HL-60 (cell line): ENCODE results near the gene IQSEC1.

Source experiments
- TF ChIP-seq, protein P1 (sequence below): IDR thresholded peaks from one replicate; pipeline ENCODE4 v1.5.1; 2011; ENCODE audit warnings: low read length, control low read depth, inconsistent platforms; ENCODE audit not compliant: insufficient read depth
- TF ChIP-seq, protein P2 (sequence below): IDR thresholded peaks from 2 replicates; pipeline ENCODE4 v1.6.1; 2012; ENCODE audit warnings: low read depth; ENCODE audit not compliant: insufficient replicate concordance

DNA sequence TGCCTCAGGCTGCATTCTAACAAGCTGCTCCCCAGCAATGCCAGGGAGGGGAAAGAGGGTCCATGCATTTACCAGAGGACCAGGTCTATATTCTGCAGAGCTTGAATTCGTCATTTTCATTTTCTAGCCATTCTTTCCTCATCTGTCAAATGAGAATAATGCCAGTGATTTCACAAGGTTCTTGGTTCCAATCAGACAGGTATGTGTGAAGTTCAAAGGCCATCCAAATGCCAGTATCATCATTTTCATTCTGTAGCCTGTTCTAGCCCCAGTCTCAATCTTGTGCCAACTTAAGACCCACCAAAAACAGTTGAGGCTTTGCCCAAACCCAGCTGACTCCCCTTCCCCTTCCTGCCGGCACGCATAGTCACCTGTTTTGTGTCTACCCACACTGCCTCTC lies 112.7 kb downstream of the IQSEC1 start:
- TF ChIP-seq, protein P1, sequence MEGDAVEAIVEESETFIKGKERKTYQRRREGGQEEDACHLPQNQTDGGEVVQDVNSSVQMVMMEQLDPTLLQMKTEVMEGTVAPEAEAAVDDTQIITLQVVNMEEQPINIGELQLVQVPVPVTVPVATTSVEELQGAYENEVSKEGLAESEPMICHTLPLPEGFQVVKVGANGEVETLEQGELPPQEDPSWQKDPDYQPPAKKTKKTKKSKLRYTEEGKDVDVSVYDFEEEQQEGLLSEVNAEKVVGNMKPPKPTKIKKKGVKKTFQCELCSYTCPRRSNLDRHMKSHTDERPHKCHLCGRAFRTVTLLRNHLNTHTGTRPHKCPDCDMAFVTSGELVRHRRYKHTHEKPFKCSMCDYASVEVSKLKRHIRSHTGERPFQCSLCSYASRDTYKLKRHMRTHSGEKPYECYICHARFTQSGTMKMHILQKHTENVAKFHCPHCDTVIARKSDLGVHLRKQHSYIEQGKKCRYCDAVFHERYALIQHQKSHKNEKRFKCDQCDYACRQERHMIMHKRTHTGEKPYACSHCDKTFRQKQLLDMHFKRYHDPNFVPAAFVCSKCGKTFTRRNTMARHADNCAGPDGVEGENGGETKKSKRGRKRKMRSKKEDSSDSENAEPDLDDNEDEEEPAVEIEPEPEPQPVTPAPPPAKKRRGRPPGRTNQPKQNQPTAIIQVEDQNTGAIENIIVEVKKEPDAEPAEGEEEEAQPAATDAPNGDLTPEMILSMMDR: no peak
- TF ChIP-seq, protein P2, sequence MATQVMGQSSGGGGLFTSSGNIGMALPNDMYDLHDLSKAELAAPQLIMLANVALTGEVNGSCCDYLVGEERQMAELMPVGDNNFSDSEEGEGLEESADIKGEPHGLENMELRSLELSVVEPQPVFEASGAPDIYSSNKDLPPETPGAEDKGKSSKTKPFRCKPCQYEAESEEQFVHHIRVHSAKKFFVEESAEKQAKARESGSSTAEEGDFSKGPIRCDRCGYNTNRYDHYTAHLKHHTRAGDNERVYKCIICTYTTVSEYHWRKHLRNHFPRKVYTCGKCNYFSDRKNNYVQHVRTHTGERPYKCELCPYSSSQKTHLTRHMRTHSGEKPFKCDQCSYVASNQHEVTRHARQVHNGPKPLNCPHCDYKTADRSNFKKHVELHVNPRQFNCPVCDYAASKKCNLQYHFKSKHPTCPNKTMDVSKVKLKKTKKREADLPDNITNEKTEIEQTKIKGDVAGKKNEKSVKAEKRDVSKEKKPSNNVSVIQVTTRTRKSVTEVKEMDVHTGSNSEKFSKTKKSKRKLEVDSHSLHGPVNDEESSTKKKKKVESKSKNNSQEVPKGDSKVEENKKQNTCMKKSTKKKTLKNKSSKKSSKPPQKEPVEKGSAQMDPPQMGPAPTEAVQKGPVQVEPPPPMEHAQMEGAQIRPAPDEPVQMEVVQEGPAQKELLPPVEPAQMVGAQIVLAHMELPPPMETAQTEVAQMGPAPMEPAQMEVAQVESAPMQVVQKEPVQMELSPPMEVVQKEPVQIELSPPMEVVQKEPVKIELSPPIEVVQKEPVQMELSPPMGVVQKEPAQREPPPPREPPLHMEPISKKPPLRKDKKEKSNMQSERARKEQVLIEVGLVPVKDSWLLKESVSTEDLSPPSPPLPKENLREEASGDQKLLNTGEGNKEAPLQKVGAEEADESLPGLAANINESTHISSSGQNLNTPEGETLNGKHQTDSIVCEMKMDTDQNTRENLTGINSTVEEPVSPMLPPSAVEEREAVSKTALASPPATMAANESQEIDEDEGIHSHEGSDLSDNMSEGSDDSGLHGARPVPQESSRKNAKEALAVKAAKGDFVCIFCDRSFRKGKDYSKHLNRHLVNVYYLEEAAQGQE: no peak
